IPS DF 4.7 (cell line): ENCODE data around the gene HSPB1.
"Not testable (repeated sequence)": the region's sequence is repeated elsewhere in the genome, so short reads cannot be mapped to it uniquely, and the experiment has no call there.

Source experiments
- DNase-seq: peaks from one replicate; pipeline ENCODE4 v3.0.0-alpha.2; 2013; ENCODE audit warnings: low spot score; ENCODE audit errors: extremely low read depth

The HSPB1 gene

GRCh38 chr7:76333511-76334101 is 31.1 kb downstream of the HSPB1 start:
- DNase-seq = no peak

DNA sequence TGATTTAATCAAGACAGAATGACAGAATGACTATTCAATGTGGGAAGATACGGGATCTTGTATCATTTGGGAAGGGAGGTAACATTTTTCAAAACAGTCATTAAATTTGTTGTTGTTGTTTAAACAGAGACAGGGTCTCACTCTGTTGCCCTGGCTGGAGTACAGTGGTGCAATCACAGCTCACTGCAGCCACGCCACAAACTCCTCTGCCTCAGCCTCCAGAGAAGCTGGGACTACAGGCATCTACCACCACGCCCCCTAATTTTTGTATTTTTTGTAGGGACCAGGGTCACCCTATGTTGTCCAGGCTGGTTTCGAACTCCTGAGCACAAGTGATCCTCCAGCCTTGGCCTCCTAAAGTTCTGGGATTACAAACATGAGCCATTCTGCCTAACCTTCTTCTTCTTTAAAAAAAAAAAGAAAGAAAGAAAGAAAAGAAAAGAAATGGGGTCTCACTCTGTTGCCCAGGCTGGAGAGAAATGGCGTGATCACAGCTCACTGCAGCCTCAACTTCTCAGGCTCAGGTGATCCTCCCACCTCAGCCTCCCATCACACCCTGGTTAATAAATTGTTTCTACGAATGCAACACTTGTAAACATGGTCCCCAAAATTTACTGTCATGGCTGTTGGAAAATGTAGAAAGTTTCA is 32.0 kb downstream of the HSPB1 start:
- no peak for DNase-seq

DNA sequence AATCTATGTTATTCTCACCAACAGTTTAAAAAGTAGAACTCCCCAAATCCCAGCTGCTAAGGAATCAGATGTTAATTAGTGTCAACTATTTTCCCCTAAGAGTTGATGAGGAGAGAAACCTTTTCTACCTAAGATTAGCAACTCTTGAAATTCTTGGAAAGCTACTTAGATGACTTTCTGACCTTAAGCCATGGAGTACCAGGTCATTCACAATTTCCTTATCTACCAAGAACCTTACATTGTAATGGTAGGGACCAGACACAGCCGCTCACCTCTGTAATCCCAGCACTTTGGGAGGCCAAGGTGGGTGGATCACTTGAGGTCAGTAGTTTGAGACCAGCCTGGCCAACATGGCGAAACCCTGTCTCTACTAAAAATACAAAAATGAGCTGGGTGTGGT is 32.9 kb downstream of the HSPB1 start:
- DNase-seq = not testable (repeated sequence)

DNA sequence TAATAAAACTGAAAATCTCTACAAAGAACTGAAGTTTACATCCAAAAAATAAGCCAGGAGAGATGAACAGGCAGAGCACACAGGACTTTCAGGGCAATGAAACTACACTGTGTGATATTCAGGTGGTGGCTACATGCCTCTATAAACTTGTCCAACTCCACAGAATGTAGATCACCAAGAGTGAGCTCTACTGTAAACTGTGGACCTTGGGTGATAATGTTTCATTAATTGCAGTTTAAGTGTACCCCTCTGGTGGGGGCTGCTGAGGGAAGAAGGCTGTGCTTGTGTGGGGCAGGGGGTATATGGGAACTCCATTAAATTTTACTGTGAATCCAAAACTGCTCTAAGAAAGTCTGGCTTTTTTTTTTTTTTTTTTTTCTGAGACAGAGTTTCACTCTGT is 33.6 kb downstream of the HSPB1 start:
- DNase-seq = no peak

DNA sequence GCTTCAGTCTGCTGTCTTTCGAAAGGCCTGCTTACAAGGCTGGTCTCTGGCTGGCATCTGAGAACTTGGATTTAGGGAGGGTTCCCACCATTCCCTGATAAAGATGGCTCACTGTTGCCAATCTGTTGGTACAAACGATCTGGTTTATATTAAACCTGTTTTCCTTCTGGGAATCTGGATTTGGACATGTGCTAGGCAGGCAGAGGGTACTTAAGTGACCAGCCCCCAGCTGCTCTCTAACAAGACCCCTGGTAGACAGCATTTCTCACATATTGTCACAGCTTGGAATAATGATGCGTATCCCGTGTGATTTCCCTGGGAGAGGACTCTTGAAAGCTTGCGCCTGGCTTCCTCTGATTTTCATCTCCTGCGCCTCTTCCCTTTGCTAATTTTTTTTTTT is 34.7 kb downstream of the HSPB1 start:
- DNase-seq = no peak

DNA sequence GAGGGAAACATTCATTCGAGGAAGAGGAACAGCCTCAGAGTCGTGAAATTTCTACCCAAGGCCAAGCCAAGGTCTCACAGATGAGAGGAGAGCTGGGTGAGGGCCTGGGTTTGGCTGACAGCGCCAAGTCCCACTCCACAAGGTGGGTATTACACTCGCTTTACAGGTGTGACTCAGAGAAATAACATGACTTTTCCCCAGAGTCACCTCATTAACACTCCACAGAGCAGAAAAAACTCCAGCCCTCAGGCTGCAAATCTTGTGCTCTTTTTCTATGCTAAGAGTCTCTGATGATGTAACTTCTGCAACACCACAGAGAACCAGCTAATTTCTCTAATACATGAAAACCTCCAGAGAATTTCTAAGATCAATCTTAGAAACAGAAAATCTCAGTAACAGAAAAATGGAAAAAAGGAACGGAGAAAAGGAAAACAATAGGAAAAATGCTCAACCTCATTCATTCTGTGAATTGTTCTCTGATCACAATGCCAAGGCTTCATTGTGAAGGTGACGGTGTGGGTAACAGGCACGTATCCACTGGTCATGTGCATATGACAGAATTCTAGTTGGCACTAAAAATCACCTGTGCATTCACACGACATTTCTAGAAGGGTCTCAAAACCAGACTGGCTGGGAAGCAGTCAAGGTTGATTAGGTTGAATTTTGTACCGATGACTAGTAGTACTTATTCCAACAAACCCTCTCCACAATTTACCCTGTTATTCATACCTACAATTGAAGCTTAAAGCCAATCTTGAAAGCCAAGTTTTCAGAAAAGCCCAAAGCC is 36.0 kb downstream of the HSPB1 start:
- no peak for DNase-seq

DNA sequence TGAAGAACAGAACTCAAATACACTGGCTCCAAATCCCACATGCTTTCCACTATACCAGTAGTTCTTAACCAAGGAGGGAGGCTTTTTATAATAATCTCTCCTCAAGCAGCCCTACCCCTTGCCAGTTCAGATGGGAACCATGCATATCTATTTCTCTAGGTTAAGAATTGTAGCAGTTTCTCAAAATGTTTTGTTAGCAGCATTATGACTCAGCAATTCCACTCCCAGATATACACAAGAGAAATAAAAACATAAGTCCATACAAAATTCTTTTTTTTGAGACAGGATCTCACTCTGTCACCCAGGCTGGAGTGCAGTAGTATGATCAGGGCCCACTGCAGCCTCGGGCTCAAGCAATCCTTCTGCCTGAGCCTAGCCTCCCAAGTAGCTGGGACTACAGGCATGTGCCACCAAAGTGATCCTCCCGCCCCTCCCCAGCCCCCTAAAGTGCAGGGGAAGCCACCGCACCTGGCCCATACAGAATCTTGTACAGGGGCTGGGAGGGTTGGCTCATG is 38.2 kb downstream of the HSPB1 start:
- no peak for DNase-seq

- DNase-seq = no peak
Measured at GRCh38 chr7:76342222-76342621, 39.7 kb downstream of the HSPB1 start.

DNA sequence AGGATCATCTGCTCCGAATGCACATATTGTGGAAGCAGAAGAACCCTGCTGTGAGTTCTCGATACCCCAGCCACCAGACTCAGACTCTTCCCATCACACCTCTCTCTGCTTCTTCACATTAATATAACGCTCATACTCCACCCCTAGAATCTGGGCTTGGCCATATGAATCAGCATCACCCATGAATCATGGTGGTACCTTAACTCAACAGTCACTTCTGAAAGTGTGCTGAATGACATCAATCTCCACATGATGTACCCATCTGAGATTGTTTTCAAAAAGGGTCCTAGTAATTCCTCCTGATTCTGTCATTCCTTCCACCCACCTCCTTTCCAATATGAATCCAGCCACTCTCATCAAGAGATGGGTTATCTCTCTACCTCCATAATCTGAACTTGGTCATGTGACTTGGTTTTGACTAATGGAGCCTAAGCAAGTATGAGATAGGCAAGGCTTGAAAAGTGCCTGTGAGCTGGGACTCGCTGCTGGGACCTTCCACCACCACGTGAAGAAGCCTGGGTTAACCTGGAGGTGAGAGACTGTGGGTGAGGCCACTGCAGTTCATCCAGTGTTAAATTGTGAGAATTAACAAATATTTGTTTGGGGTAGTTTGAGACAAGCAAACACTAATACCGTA is 40.9 kb downstream of the HSPB1 start:
- no peak for DNase-seq

- no peak for DNase-seq
Measured at GRCh38 chr7:76343931-76344321, 41.5 kb downstream of the HSPB1 start.

DNA sequence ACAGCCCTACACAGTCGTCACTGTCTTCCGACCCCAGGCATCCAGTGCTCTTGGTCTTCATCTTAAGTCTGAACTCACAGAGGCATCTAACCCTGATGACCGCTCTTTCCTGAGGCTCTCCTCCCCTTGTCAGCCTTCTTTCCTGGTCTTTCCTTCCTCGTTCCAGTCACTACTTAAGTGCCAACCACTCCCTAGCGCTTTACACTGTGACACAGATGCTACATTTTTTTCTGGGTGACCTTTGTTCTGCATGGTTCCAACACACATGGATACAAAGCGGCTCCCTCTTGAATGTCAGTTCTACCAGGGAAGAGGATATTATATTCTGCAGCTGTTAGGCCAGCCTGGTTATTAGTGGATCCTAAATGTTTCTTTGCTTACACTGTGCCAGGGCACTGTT is 43.6 kb downstream of the HSPB1 start:
- no peak for DNase-seq

DNA sequence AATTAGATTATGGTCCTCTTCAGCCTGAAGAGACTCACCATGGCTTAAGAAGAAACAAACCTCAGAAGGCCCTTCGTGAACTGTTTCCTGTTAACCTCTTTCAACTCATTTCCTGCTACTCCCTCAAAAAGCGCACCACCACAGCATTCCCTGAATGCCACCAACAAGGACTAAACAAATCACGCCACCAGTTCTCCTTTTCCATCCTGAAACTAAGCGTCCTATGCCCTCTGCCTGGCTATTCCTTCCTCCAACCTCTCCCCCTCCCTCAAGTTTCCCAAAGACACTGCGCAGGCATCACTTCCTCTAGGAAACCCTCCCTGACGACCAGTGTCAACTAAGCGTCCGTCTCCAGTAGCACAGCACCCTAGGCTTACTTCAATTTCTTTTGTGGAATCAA is 44.3 kb downstream of the HSPB1 start:
- no peak for DNase-seq

DNA sequence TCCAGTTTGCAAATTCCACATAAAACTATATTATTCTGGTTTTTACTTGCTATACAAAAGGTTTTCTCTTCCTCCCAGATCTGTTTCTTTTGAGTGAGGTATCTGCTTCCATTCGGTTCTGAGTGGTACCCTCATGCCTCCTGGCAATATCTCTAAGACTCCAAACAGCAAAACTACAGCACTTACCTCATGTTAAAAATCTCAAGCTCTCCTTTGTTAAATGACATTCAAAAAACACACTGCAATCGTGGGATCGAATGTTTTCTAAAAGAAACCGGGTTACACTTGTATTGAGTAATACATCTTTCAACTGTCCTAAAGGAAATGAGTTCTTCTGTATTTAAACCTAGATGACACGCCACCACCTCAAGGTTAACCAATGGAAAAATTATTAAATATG is 45.2 kb downstream of the HSPB1 start:
- no peak for DNase-seq

DNA sequence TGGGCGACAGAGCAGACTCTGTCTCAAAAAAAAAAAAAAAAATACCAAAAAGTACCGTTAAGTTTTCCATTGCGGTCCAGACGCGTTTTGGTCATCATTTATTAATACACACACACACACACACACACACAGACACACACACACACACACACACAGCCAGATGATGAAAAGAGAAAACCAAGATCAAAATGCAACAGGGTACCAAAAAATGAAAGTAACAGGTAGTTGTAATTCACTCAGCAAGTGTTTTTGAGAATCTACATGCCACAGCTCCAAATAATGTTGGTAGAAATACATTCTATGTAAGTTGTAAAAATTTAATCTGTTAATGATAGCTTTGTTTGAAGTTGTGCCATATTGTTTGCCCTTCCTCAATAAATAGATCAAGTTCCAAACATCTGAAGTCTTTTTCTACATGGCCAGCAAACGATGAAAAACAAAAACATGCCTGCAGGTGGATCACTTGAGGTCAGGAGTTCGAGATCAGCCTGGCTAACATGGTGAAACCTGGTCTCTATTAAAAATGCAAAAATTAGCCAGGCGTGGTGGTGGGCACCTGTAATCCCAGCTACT is 46.9 kb downstream of the HSPB1 start:
- DNase-seq = no peak

GRCh38 chr7:76351372-76351771 is 48.9 kb downstream of the HSPB1 start:
- no peak for DNase-seq

DNA sequence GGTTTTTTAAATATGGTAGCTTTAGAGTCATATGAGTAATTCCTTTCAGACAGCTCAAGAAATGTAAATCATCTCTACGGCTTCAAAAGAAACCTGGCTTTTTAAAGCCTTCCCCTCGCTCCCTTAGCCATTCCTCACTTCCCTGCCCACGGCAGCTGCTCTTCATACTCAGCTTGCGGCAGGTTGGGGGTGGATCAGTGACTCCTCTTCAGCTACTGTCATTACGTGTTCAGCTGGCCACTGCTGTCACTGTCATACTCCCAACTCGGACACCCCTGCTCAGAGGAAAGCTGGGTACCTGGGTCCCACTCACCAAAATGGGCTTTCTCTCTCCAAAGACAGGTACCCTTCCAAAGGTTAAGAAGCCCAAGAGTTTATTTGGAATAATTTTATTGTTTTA is 49.7 kb downstream of the HSPB1 start:
- DNase-seq = no peak

DNA sequence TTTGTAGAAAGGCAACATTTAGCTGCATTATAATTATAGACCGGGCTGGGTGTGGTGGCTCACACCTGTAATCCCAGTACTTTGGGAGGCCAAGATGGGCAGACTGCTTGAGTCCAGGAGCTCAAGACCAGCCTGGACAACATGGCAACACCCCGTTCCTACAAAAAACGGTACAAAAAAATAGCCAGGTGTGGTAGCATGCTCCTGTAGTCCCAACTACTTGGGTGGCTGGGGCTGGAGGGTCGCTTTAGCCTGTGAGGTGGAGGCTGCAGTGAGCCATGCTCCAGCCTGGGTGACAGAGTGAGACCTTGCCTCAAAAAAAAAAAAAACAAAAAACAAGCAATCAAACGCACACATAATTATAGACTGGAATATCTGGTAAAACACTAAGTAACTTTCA is 51.3 kb downstream of the HSPB1 start:
- no peak for DNase-seq
